GM21737 (cell line): Measurements from ENCODE around the gene COQ6.
"Not testable (repeated sequence)": the region's sequence is repeated elsewhere in the genome, so short reads cannot be mapped to it uniquely, and the experiment has no call there.

ENCODE experiments used
- ATAC-seq: cut with Tn5 transposase; IDR thresholded peaks from one replicate; pipeline ENCODE4 v1.9.1; 2021; ENCODE audit warnings: mild to moderate bottlenecking, moderate library complexity; ENCODE audit not compliant: unreplicated experiment

COQ6 gene

GRCh38 chr14:73977896-73978295 lies 27.8 kb downstream of the COQ6 start:
- ATAC-seq = no peak

- ATAC-seq = no peak
These were observed 38.0 kb downstream of the COQ6 start for GRCh38 chr14:73988065-73988464.

GRCh38 chr14:73988656-73989055 lies 38.6 kb downstream of the COQ6 start:
- not testable (repeated sequence) for ATAC-seq

GRCh38 chr14:73991092-73991491 lies 41.0 kb downstream of the COQ6 start:
- ATAC-seq = no peak

- ATAC-seq = not testable (repeated sequence)
These were observed 44.8 kb downstream of the COQ6 start for GRCh38 chr14:73994926-73995325.

GRCh38 chr14:73995977-73996378 lies 45.9 kb downstream of the COQ6 start:
- no peak for ATAC-seq

- no peak for ATAC-seq
These were observed 46.6 kb downstream of the COQ6 start for GRCh38 chr14:73996731-73997107.

GRCh38 chr14:73997108-73997943 lies 47.2 kb downstream of the COQ6 start:
- no peak for ATAC-seq

GRCh38 chr14:73997944-73998447 lies 47.9 kb downstream of the COQ6 start:
- no peak for ATAC-seq

- no peak for ATAC-seq
These were observed 48.6 kb downstream of the COQ6 start for GRCh38 chr14:73998726-73999125.

GRCh38 chr14:74005664-74006063 lies 55.6 kb downstream of the COQ6 start:
- not testable (repeated sequence) for ATAC-seq

- ATAC-seq = no peak
These were observed 58.9 kb downstream of the COQ6 start for GRCh38 chr14:74008843-74009499.
